GM19099 (cell line): Measurements from ENCODE around the gene DHRS9.

Source experiments
- POLR2A ChIP-seq: IDR thresholded peaks from 3 replicates; pipeline ENCODE4 v1.6.1; 2011; ENCODE audit warnings: low read depth; ENCODE audit not compliant: insufficient read length; ENCODE audit errors: extremely low read depth

The DHRS9 gene

GRCh38 chr2:169082995-169083394 lies 13.6 kb downstream of the DHRS9 start:
- TF ChIP-seq POLR2A: no peak

GRCh38 chr2:169086893-169087467 lies 17.6 kb downstream of the DHRS9 start:
- TF ChIP-seq POLR2A: no peak

GRCh38 chr2:169087757-169088379 lies 18.5 kb downstream of the DHRS9 start:
- TF ChIP-seq POLR2A: no peak

GRCh38 chr2:169089182-169089581 lies 19.8 kb downstream of the DHRS9 start:
- no peak for TF ChIP-seq POLR2A

- no peak for TF ChIP-seq POLR2A
These were observed 20.9 kb downstream of the DHRS9 start for GRCh38 chr2:169090133-169090820.

- TF ChIP-seq POLR2A: no peak
These were observed 21.9 kb downstream of the DHRS9 start for GRCh38 chr2:169091256-169091655.

GRCh38 chr2:169091761-169092519 lies 22.6 kb downstream of the DHRS9 start:
- no peak for TF ChIP-seq POLR2A

GRCh38 chr2:169093535-169093934 lies 24.2 kb downstream of the DHRS9 start:
- TF ChIP-seq POLR2A: no peak

GRCh38 chr2:169094676-169095075 lies 25.3 kb downstream of the DHRS9 start:
- TF ChIP-seq POLR2A: no peak

GRCh38 chr2:169095621-169096105 lies 26.3 kb downstream of the DHRS9 start:
- no peak for TF ChIP-seq POLR2A

GRCh38 chr2:169104848-169105247 lies 35.5 kb downstream of the DHRS9 start:
- TF ChIP-seq POLR2A: no peak

GRCh38 chr2:169105476-169105875 lies 36.1 kb downstream of the DHRS9 start:
- TF ChIP-seq POLR2A: no peak

GRCh38 chr2:169106134-169106533 lies 36.8 kb downstream of the DHRS9 start:
- TF ChIP-seq POLR2A: no peak

- no peak for TF ChIP-seq POLR2A
These were observed 37.5 kb downstream of the DHRS9 start for GRCh38 chr2:169106563-169107545.
